Measurements from ENCODE around the gene KRT79. TPM values are rescaled to one million over a fixed set of nuclear protein-coding genes. Genes with fewer than 3 reads are reported as not detected.

The KRT79 gene
- total and polyA plus RNA-seq, 12 donors: 0.30 TPM; not detected in 11

DNA sequence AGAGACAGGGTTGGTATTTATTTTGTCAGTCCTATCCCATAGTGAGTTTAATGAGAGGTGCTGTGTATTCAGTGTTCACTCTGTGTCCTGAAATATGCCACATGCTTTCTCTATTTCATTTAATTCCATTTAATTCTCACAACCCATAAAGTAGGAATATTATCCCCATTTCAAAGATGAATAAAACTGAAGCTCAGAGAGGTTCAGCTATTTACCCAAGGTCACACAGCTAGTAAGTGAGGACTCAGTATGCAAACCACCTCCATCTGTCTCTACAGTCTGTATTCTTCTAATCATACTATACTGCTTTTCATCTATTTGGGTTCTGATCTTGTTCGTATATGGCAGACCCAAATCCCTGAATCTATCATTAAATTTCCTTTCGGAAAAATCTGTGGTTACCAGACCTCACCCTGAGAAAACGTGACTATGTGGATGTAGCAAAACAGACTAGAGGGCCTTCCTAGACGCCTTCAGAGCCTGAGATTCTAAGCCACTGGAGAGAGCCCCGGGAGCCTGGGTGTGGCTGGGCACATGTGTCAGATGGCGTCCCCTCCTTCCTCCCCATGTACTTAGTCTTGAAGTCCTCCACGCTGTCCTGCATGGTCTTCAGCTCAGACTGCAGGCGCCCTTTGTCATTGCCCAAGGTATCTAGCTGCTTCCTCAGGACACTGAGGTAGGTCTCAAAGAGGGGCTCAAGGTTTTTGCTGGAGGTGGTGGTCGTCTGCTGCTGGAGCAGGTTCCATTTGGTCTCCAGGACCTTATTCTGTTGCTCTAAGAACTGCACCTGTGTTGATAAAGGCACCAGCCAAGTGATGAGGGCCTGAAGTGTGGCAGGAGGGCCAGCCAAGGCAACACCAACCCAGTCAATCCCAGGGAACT, 22.7 kb downstream of the KRT79 start:
- no peak for DNase-seq
- 81 to 87% methylated on average over 9 of the region's 9 CpGs for WGBS, 2 donors
- no peak for ATAC-seq
- no peak overlapping the region for H3K4me3 ChIP-seq
- no peaks in the 10 kb centered on the region for H3K9me3 ChIP-seq
- TF ChIP-seq, protein P1, sequence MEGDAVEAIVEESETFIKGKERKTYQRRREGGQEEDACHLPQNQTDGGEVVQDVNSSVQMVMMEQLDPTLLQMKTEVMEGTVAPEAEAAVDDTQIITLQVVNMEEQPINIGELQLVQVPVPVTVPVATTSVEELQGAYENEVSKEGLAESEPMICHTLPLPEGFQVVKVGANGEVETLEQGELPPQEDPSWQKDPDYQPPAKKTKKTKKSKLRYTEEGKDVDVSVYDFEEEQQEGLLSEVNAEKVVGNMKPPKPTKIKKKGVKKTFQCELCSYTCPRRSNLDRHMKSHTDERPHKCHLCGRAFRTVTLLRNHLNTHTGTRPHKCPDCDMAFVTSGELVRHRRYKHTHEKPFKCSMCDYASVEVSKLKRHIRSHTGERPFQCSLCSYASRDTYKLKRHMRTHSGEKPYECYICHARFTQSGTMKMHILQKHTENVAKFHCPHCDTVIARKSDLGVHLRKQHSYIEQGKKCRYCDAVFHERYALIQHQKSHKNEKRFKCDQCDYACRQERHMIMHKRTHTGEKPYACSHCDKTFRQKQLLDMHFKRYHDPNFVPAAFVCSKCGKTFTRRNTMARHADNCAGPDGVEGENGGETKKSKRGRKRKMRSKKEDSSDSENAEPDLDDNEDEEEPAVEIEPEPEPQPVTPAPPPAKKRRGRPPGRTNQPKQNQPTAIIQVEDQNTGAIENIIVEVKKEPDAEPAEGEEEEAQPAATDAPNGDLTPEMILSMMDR (IDR thresholded peaks at IDR 0.05): no peak
- no peaks in the 10 kb centered on the region for H3K36me3 ChIP-seq
- intact Hi-C loops (cut with DNase I): no loop called here
- peaks cover 0 to 6% (median 0%) of the 10 kb centered on the region in 9 donors for H3K4me1 ChIP-seq
- H3K27ac ChIP-seq: no peak overlapping the region
- peaks cover 0 to 40% (median 13%) of the 10 kb centered on the region in 7 donors for H3K27me3 ChIP-seq

DNA sequence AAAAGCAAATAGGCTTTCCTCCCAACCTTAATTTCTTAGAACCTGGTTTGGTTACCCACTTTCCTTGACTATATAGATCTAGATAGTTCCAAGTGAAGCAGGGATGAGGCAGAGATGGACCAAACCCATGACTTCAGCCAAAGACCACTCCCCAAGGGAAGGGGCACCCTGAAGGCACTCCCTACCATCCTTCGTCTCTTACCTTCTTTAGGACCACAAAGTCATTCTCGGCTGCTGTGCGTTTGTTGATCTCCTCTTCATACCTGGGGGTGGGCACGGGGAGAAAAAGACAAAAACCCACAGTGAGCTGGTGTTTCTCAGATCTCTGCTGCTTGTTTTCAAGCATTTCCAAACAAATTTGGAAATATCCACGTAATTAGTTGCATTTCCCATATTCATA, 23.6 kb downstream of the KRT79 start:
- H3K27me3 ChIP-seq: peaks cover 0 to 40% (median 13%) of the 10 kb centered on the region in 7 donors
- TF ChIP-seq, protein P1 (IDR thresholded peaks at IDR 0.05): no peak
- H3K4me3 ChIP-seq: no peak overlapping the region
- H3K4me1 ChIP-seq: peaks cover 0 to 6% (median 0%) of the 10 kb centered on the region in 9 donors
- no peaks in the 10 kb centered on the region for H3K36me3 ChIP-seq
- 72 to 88% methylated on average over 5 of the region's 5 CpGs for WGBS, 2 donors
- H3K27ac ChIP-seq: no peak overlapping the region
- intact Hi-C loops (cut with DNase I): no loop called here
- no peaks in the 10 kb centered on the region for H3K9me3 ChIP-seq
- DNase-seq (no peak), ATAC-seq (no peak)

DNA sequence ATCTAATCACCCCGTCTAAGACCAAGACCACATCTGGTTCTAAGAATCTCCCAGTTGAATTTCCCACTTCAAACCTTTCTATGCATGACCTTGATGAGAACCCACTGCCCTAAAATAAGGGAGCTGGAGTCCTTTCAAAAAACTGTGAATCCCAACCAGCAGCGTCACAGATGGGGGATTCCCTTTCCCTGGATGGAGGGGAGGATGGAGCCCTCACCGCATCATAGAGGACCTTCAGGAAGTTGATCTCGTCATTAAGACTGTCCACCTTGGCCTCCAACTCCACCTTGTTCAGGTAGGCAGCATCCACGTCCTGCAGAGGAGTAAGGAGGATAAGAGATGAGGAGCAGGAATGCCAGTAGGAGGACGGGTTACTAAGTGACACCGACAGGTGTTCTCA, 24.9 kb downstream of the KRT79 start:
- no peak overlapping the region for H3K4me3 ChIP-seq
- H3K36me3 ChIP-seq: no peaks in the 10 kb centered on the region
- intact Hi-C loops (cut with DNase I): no loop called here
- H3K9me3 ChIP-seq: no peaks in the 10 kb centered on the region
- WGBS, 2 donors: 73 to 76% methylated on average over 7 of the region's 7 CpGs
- H3K4me1 ChIP-seq: peaks cover 0 to 3% (median 0%) of the 10 kb centered on the region in 9 donors
- DNase-seq (no peak), ATAC-seq (no peak)
- H3K27ac ChIP-seq: no peak overlapping the region
- H3K27me3 ChIP-seq: peaks cover 0 to 38% (median 13%) of the 10 kb centered on the region in 7 donors
- TF ChIP-seq, protein P1 (IDR thresholded peaks at IDR 0.05): no peak

DNA sequence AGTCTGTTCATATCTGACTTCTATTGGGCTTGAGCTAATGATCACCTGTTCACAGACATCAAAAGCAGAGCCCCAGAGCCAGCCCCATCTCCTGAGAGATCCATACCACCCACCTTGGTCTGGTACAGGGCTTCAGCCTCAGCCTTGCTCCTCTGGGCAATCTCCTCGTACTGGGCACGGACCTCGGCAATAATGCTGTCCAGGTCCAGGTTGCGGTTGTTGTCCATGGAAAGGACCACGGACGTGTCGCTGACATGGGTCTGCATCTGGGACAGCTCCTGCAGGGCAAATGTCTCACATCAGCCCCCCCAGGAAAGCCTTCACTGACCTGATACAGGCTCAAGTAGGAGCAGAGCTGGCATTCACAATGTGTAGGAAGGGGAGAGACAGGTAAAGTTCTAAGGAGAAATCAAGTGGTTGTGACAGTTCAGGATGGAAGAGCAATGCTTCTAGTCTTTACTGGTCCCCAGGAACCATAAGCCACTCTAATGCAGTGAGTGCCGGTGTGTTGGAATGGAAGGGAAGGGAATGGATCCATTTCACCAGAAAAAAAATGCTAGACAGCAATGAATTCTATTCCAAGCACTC, 25.4 kb downstream of the KRT79 start:
- TF ChIP-seq, protein P1 (IDR thresholded peaks at IDR 0.05): no peak
- DNase-seq (no peak), ATAC-seq (no peak)
- H3K27ac ChIP-seq: no peak overlapping the region
- 88 to 89% methylated on average over 8 of the region's 8 CpGs for WGBS, 2 donors
- no peaks in the 10 kb centered on the region for H3K36me3 ChIP-seq
- H3K9me3 ChIP-seq: no peaks in the 10 kb centered on the region
- H3K4me1 ChIP-seq: no peaks in the 10 kb centered on the region
- peaks cover 0 to 36% (median 13%) of the 10 kb centered on the region in 7 donors for H3K27me3 ChIP-seq
- H3K4me3 ChIP-seq: no peak overlapping the region
- intact Hi-C loops (cut with DNase I): no loop called here
